HG03565 (cell line): ENCODE results near the gene TWF2.

ENCODE experiments used
- ATAC-seq: cut with Tn5 transposase; IDR thresholded peaks from one replicate; pipeline ENCODE4 v1.9.1; 2021; ENCODE audit warnings: mild to moderate bottlenecking, moderate library complexity; ENCODE audit not compliant: unreplicated experiment

The TWF2 gene

GRCh38 chr3:52183786-52184445 lies 55.0 kb downstream of the TWF2 start:
- ATAC-seq = no peak

DNA sequence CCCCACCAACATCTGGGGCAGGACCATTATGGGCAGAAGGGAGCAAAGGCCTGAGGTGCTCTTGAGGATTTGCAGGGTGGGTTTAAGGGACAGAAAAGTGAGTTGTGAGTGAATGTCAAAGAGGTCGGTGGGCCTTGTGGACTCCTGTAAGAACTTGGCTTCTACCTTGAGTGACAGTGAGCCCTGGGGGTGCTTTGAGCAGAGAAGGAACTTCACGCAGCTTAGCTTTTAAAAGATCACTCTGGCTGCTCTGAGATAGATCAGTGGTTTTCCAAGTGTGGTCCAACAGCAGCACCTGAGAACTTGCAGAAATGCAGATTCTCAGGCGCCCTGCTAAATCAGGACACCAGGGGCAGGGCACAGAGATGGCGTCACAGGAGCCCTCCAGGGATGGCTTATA lies 56.3 kb downstream of the TWF2 start:
- ATAC-seq = no peak

GRCh38 chr3:52182196-52182595 lies 56.8 kb downstream of the TWF2 start:
- ATAC-seq = no peak

- no peak for ATAC-seq
Observed at GRCh38 chr3:52181543-52181942, 57.4 kb downstream of the TWF2 start.
